Fibroblast of the aortic adventitia (primary cell): ENCODE results near the gene ZNF805. TPM values are rescaled to one million over a fixed set of nuclear protein-coding genes. Genes with fewer than 3 reads are reported as not detected.
A peak's percentile ranks its signal among the peaks of the same experiment; 100 is the strongest.
"Not testable (repeated sequence)": the region's sequence is repeated elsewhere in the genome, so short reads cannot be mapped to it uniquely, and the experiment has no call there.

Experiments
- DNase-seq: peaks from one replicate; pipeline ENCODE4 v3.0.0-alpha.2; 2010; ENCODE audit warnings: low read depth
- H3K4me3 ChIP-seq: 2 replicates; pipeline ENCODE4 v1.5.1; 2011; ENCODE audit warnings: low read depth, mild to moderate bottlenecking, control low read depth, low read length, moderate library complexity
- CTCF ChIP-seq: IDR thresholded peaks from 2 replicates; pipeline ENCODE4 v1.5.1; 2011; ENCODE audit warnings: mild to moderate bottlenecking, low read length, control low read depth, inconsistent platforms; ENCODE audit not compliant: insufficient read depth
- total RNA-seq: library from RNA; depleted of rRNA; stranded (reverse); fragments of >200 nt; gene quantifications from 2 replicates; pipeline ENCODE4 v1.2.3, GENCODE V29; 2012; ENCODE audit warnings: low replicate concordance

ZNF805 gene
- 23.2 and 32.5 TPM in 2 replicates for total RNA-seq

DNA sequence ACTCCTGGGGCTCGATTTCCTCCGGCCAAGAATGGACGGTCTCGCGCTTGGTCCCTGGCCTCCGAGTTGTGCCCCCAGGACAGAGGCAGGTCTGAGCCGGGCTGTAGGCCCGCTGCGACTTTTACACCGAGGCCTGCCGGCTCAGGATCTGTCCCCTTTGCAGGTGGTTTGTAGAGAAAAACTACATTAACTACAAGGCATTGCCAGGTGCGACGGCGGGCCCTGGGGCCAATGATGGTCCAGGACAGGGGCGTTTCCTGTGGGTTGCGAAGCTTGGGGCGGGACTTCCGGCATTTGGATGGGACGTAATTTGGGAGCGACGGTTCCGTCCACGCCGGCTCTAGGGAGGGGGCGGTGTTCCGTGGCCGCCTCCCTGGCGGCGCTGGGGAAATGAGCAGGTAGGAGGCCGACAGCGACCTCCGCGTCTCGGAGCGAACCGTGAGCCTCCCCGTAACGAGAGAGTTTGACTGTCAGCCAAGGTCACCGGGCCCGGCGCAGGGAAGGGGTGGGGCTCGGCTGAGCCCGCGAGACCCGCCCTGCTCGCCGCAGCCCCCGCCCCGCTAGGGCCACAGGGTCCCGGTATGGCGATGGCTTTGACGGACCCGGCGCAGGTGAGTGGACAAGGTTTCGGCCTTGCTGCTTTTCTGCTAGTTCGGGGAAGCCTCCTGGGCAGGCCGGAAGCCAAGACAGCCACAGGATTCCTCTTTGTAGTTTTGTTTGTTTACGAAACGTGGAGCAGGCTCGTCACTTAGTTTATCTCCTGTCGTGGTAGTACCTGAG, at the start of gene ZNF805:
Gene ZNF805 (plus strand): TSS at position 322 of the 780 bp plus-strand sequence. CDS start 260 bp downstream, at position 582.
- H3K4me3 ChIP-seq, result peak within 1 kb of the TSS; percentile 94
- DNase-seq, result peak; percentile 90
- peak; percentile 27 for TF ChIP-seq CTCF

DNA sequence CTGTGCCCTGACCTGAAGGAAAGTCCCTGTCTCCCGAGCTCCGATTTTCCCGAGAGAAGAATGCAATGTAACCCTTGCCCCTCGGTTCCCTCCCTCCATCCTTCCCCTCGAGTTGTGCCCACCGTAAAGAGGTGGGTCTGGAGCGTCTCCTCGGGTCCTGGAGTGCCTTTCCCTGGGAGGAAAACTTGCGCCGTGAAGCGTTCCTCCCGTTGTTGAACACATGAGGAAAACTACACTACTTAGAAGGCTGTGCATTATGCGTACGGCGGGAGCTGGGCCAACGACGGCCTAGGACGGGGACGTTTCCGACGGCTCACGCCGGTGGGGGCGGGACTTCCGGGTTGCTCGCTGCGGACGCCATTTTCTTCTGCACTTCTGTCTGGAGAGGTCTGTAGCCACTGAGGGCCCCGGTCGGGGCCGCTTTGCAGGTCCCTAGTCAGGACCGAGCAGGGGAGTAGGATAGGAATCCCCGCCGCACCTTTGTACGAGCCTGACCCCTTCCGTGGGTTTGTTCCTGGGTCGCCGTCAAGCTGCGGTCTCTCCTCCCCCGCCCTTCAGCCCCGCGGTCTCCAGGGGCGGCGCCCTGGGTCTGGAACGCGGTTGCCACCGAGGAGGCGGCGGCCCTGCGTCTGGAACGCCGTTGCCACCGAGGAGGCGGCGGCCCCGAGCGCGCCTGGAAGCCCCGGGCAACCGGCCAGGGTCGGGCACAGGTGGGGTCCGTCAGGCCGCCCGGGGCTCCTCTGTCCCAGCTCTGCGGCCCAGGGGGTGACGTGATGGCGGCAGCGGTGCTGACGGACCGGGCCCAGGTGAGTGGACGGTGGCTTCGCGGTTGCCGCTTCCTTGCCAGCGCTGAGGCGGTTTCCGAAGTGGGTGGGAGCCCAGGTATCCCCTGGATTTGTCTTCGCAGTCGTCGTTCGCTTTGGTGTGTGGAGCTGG, 49.0 kb upstream of the ZNF805 start, which contains the start of gene ZNF264:
Gene ZNF264 (plus strand): TSS at position 360 of the 936 bp plus-strand sequence. CDS start 414 bp downstream, at position 774.
- peak within 1 kb of the TSS; percentile 97 for H3K4me3 ChIP-seq
- TF ChIP-seq CTCF, result no peak
- DNase-seq, result peak; percentile 87

DNA sequence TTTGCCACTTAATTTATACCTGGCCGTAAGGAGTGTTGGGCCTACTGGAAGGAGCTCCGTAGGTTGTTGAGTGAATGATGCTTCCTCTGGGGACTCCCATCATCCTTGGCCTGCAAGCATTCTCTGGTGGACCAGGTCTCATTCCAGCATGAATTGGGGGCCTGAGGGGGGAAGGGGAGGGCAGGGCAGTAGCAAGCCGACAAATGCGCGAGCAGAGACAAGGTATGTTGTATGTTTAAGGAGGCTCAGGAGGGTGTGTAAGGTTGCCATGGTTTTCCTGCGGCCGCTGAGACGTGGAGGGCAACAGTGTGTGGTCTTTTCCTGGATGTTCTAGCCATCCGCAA, 48.4 kb upstream of the ZNF805 start:
- H3K4me3 ChIP-seq, result peak overlapping the region; percentile 97
- DNase-seq, result peak; percentile 3
- no peak for TF ChIP-seq CTCF

- no peak for DNase-seq
- H3K4me3 ChIP-seq, result peak overlapping the region; percentile 97
- no peak for TF ChIP-seq CTCF
These were observed 47.4 kb upstream of the ZNF805 start for GRCh38 chr19:57192993-57193392.

- DNase-seq, H3K4me3 ChIP-seq: not testable (repeated sequence)
These were observed 42.6 kb upstream of the ZNF805 start for GRCh38 chr19:57197874-57198273.

GRCh38 chr19:57202160-57202559, 38.3 kb upstream of the ZNF805 start:
- no peak overlapping the region for H3K4me3 ChIP-seq
- DNase-seq, result no peak
- TF ChIP-seq CTCF, result no peak

- TF ChIP-seq CTCF, result no peak
- DNase-seq, result no peak
- H3K4me3 ChIP-seq, result no peak overlapping the region
These were observed 30.1 kb upstream of the ZNF805 start for GRCh38 chr19:57210381-57210780.
